Tibial nerve (tissue), 3 donors: ENCODE measurements around the gene IQGAP2.

Source experiments
- POLR2A ChIP-seq, 2 donors: fragments of 450-650 bp; IDR thresholded peaks; one replicate each; pipeline ENCODE4 v1.6.1; 2017; ENCODE audit warnings: antibody characterized with exemption in 2 of 2, mild to moderate bottlenecking in 2 of 2, moderate library complexity in 2 of 2
- TF ChIP-seq, protein P1 (sequence below), 5 experiments: fragments of 200-600 bp in 3 of 5; fragments of 450-650 bp in 2 of 5; sonication (generic) in 3 of 5; IDR thresholded peaks; one replicate each; pipeline ENCODE4 v1.5.1; 2016 to 2019; ENCODE audit warnings: antibody characterized with exemption in 5 of 5, mild to moderate bottlenecking in 3 of 5, moderate library complexity in 2 of 5

DNA sequence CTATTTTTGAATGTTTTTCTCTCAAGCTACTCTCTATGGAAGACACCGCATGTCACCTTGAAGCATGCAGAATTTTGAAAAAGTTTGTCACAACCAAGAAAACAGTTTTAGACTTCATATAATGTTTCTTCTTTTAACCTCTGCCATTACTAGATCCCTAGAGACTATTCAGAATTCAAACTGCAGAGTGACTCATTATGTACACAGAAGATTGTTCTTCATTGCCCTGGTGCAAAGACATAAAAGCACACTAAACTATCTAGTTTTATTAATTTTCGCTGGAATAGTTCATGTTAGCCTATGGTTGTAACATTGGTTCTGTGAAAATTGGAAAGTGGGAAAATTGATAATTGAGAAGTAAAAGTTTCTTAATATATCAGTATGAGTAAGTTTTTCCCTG lies 201.8 kb downstream of the IQGAP2 start:
- TF ChIP-seq POLR2A (IDR thresholded peaks at IDR 0.05): no peak
- TF ChIP-seq, protein P1, sequence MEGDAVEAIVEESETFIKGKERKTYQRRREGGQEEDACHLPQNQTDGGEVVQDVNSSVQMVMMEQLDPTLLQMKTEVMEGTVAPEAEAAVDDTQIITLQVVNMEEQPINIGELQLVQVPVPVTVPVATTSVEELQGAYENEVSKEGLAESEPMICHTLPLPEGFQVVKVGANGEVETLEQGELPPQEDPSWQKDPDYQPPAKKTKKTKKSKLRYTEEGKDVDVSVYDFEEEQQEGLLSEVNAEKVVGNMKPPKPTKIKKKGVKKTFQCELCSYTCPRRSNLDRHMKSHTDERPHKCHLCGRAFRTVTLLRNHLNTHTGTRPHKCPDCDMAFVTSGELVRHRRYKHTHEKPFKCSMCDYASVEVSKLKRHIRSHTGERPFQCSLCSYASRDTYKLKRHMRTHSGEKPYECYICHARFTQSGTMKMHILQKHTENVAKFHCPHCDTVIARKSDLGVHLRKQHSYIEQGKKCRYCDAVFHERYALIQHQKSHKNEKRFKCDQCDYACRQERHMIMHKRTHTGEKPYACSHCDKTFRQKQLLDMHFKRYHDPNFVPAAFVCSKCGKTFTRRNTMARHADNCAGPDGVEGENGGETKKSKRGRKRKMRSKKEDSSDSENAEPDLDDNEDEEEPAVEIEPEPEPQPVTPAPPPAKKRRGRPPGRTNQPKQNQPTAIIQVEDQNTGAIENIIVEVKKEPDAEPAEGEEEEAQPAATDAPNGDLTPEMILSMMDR (IDR thresholded peaks at IDR 0.05): no peak
